Fibroblast of pulmonary artery (primary cell): Measurements from ENCODE around the gene DNAAF5.

Experiments
- DNase-seq: peaks from one replicate; pipeline ENCODE4 v3.0.0-alpha.2; 2010; ENCODE audit warnings: low read depth
- H3K4me3 ChIP-seq: replicated peaks from 2 replicates; pipeline ENCODE4 v1.5.1; 2011; ENCODE audit warnings: low read depth, mild to moderate bottlenecking, control low read depth, low read length, moderate library complexity
- TF ChIP-seq, protein P1 (sequence below): IDR thresholded peaks from 2 replicates; pipeline ENCODE4 v1.5.1; 2011; ENCODE audit warnings: mild to moderate bottlenecking, control low read depth, low read length, inconsistent platforms; ENCODE audit errors: missing control alignments

DNAAF5 gene

GRCh38 chr7:779480-779879 is 53.0 kb downstream of the DNAAF5 start:
- H3K4me3 ChIP-seq, result no peak overlapping the region
- TF ChIP-seq, protein P1, sequence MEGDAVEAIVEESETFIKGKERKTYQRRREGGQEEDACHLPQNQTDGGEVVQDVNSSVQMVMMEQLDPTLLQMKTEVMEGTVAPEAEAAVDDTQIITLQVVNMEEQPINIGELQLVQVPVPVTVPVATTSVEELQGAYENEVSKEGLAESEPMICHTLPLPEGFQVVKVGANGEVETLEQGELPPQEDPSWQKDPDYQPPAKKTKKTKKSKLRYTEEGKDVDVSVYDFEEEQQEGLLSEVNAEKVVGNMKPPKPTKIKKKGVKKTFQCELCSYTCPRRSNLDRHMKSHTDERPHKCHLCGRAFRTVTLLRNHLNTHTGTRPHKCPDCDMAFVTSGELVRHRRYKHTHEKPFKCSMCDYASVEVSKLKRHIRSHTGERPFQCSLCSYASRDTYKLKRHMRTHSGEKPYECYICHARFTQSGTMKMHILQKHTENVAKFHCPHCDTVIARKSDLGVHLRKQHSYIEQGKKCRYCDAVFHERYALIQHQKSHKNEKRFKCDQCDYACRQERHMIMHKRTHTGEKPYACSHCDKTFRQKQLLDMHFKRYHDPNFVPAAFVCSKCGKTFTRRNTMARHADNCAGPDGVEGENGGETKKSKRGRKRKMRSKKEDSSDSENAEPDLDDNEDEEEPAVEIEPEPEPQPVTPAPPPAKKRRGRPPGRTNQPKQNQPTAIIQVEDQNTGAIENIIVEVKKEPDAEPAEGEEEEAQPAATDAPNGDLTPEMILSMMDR, result no peak
- DNase-seq, result no peak

DNA sequence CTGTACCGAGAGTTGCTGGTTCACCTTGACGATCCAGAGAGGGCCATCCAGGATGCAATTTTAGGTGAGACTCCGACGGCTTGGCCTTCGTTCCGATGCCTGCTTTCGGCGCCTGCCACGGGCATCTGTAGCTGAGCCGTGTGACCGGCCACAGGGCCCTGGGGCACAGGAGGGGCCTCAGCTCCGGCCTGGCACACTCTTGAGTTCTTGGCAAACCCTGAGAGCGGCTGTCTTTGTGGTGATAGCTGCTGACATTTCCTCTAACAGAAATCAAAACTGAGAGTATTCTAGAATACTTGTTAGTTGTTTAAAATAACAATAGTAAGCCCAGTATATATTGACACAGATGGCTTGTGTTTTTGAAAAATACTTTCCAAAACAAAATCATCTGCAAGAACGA is 53.6 kb downstream of the DNAAF5 start:
- TF ChIP-seq, protein P1, result no peak
- no peak for DNase-seq
- H3K4me3 ChIP-seq, result no peak overlapping the region

- no peak for DNase-seq
- H3K4me3 ChIP-seq, result no peak overlapping the region
- TF ChIP-seq, protein P1, result no peak
Observed at GRCh38 chr7:780516-780915, 54.0 kb downstream of the DNAAF5 start.

DNA sequence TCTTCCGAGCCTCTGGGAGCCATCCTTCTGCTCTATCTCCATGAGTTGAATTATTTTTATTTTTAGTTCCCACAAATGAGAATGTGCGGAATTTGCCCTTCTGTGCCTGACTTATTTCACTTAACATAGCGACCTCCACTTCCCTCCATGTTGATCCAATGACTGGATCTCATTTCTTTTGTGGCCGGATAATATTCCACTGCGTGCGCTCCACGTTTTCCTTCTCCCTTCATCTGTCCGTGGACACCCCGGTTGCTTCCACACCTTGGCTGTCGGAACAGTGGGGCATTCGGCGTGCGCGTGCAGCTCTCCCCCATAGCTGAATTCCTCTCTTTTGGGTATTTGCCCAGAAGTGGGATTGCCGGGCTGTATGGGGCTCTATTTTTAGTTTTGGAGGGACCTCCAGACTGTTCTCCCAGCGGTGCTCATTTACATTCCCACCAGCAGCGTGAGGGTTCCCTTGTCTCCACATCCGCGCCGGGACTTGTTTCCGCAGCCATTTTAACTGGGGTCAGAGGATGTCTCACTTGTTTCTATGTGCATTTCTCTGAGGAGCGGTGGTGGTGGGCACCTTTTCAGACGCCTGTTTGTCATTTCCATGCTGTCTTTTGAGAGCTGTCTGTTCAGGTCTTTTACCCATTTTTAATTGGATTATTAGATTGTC is 54.8 kb downstream of the DNAAF5 start:
- no peak overlapping the region for H3K4me3 ChIP-seq
- TF ChIP-seq, protein P1, result no peak
- no peak for DNase-seq

DNA sequence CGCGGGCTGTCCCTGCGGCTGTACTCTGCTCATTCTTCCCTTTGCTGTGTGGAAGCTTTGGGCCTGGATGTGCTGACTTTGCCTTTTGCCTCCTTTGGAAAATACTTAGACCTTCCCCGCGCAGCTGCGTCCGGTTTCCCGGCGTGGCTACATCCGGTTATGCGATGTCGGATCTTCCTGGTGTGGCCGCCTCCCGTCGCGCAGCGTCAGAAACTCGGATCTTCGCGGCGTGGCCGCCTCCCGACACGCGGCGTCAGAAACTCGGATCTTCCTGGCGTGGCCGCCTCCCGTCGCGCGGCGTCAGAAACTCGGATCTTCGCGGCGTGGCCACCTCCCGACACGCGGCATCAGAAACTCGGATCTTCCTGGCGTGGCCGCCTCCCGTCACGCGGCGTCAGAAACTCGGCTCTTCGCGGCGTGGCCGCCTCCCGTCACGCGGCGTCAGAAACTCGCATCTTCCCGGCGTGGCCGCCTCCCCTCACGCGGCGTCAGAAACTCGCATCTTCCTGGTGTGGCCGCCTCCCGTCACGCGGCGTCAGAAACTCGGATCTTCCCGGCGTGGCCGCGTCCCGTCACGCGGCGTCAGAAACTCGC is 55.5 kb downstream of the DNAAF5 start:
- DNase-seq, result no peak
- no peak overlapping the region for H3K4me3 ChIP-seq
- TF ChIP-seq, protein P1, result no peak

DNA sequence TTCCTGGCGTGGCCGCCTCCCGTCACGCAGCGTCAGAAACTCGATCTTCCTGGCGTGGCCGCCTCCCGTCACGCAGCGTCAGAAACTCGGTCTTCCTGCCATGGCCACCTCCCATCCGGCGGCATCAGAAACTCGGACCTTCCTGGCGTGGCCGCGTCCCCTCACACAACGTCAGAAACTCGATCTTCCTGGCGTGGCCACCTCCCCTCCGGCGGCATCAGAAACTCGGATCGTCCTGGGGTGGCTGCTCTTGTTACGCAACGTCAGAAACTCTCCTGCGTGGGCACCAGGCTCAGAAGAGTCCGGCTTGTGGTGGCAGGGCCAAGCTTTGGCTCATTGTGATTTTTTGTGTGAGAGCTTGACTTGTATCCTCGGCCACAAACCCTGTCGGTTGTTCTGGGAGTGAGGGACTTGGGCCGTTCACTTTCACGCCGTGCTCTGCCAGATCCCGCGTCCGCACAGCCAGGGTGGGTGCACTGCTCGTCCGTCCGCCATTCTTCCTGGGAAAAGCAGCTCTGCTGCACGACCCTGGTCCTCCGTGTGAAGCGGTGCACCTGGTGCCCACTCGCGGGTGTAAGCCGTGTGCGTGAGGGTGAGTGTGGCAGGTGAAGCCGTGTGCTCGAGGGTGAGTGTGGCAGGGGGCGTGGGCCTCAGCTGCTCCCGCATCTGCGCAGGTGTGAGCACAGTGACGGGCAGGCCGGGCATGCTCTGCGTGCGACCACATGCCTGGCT is 56.4 kb downstream of the DNAAF5 start:
- no peak overlapping the region for H3K4me3 ChIP-seq
- DNase-seq, result no peak
- TF ChIP-seq, protein P1, result no peak
